Epithelial cell of esophagus (primary cell): ENCODE data around the gene TDRD10.

Experiments used
- DNase-seq: peaks from one replicate; pipeline ENCODE4 v3.0.0; 2010; ENCODE audit warnings: low read depth
- H3K4me3 ChIP-seq: 2 replicates; pipeline ENCODE4 v1.5.1; 2011; ENCODE audit warnings: mild to moderate bottlenecking, low read length, control low read depth
- CTCF ChIP-seq: IDR thresholded peaks from 2 replicates; pipeline ENCODE4 v1.5.1; 2011; ENCODE audit warnings: low read depth, mild to moderate bottlenecking, low read length, control low read depth, inconsistent platforms; ENCODE audit not compliant: insufficient read depth; ENCODE audit errors: missing control alignments

The TDRD10 gene

GRCh38 chr1:154584267-154584994 lies 82.4 kb downstream of the TDRD10 start:
- TF ChIP-seq CTCF: no peak
- H3K4me3 ChIP-seq: no peak overlapping the region
- DNase-seq: no peak

- no peak for TF ChIP-seq CTCF
- H3K4me3 ChIP-seq: no peak overlapping the region
- no peak for DNase-seq
Measured at GRCh38 chr1:154586231-154586630, 84.2 kb downstream of the TDRD10 start.

- H3K4me3 ChIP-seq: no peak overlapping the region
- DNase-seq: no peak
- no peak for TF ChIP-seq CTCF
Measured at GRCh38 chr1:154586641-154587040, 84.6 kb downstream of the TDRD10 start.

GRCh38 chr1:154589780-154590179 lies 87.8 kb downstream of the TDRD10 start:
- TF ChIP-seq CTCF: no peak
- DNase-seq: no peak
- no peak overlapping the region for H3K4me3 ChIP-seq

- no peak for TF ChIP-seq CTCF
- DNase-seq: no peak
- H3K4me3 ChIP-seq: no peak overlapping the region
Measured at GRCh38 chr1:154590756-154591155, 88.7 kb downstream of the TDRD10 start.

GRCh38 chr1:154591206-154591605 lies 89.2 kb downstream of the TDRD10 start:
- no peak for DNase-seq
- TF ChIP-seq CTCF: no peak
- H3K4me3 ChIP-seq: no peak overlapping the region

GRCh38 chr1:154593390-154593789 lies 91.4 kb downstream of the TDRD10 start:
- TF ChIP-seq CTCF: no peak
- no peak for DNase-seq

More at GRCh38 chr1:154593390-154593789, 91.4 kb downstream of the TDRD10 start:
- H3K4me3 ChIP-seq: no peak overlapping the region
